GM21367 (cell line): ENCODE measurements around the gene GRIK5.

Source experiments
- ATAC-seq: cut with Tn5 transposase; IDR thresholded peaks from one replicate; pipeline ENCODE4 v1.9.1; 2021; ENCODE audit not compliant: unreplicated experiment

GRIK5 gene

GRCh38 chr19:42095142-42095813 lies 25.3 kb upstream of the GRIK5 start:
- no peak for ATAC-seq

- no peak for ATAC-seq
Observed at GRCh38 chr19:42093926-42094325, 23.9 kb upstream of the GRIK5 start.

DNA sequence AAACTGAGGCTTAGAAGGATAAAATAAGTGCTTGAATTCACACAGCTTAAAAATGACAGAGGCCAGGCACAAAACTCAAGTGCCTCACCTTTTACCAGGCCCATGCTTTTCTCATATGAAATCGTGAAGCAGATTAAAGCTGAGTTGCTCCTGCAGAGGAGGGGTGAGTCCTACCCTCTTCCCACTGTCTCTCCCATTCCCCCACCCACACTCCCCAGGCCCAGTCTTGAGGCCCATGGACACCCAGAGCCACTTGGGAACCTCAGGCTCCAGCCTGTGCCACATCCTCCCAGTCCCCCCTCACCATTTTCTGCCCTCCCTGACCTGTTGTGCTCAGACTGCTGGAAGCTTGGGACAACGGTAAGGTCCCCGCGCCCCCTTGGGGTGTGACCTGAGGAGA lies 23.5 kb upstream of the GRIK5 start:
- no peak for ATAC-seq

- ATAC-seq = no peak
Observed at GRCh38 chr19:42092350-42092749, 22.3 kb upstream of the GRIK5 start.

- no peak for ATAC-seq
Observed at GRCh38 chr19:42091742-42092141, 21.7 kb upstream of the GRIK5 start.

DNA sequence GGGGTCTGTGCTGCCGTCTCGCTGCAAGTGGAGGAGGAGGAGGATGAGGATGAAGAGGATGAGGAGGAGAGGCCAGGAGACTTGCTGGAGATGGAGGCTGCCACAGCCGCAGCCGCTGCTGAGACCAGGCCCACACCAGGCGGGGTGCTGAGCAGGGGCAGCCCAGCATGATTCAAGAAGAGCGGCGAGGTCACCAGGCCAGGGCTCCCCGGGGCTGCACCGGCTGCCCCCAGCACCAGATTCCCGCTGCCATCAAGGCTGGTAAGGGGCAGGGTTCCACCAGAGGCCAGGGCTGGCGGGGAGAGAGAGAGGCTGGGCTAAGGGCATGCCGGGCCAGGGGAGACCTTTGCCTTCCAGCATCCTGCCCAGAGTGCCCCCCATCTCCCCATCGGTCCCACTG lies 21.3 kb upstream of the GRIK5 start:
- no peak for ATAC-seq

DNA sequence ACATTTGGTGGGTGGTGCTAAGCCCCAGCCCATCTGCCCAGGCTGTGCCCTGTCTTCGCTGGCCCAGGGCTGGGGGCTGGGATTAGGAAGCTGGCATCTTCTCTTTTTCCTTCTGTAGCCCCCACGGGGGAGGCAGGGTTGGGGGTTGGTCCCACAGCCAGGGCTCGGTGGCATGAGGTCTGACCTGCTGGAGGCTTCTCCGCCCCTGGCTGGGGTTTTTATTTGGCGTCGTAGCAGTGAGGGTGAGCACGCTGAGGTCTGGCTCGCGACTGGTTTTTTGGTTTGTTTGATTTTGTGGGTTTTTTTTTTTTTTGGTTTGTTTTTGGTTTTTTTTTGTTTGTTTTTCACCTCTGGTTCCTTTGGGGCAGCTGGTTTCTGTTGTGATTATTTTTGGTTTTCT lies 20.7 kb upstream of the GRIK5 start:
- ATAC-seq = no peak

DNA sequence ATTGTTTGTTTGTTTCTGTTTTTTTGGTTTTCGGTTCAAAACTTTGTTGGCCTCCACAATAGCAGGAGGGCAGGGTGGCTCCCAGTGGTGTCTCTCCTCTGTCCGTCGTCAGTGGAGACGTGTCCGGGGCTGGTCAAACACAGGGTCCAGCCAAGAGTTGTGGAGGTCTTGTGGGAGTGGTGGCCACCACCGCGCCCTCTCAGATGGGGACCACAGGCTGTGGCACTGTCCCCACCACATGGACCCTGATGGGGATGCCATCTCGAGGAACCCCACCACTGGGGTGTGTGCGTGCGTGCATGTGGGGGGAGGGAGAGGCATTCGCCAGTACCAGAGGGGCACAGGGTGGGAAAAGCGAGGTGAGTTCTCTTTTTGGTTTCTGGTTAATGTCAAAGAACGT lies 19.8 kb upstream of the GRIK5 start:
- ATAC-seq = no peak

- no peak for ATAC-seq
Observed at GRCh38 chr19:42089191-42089750, 19.3 kb upstream of the GRIK5 start.

GRCh38 chr19:42088471-42089190 lies 18.6 kb upstream of the GRIK5 start:
- no peak for ATAC-seq

DNA sequence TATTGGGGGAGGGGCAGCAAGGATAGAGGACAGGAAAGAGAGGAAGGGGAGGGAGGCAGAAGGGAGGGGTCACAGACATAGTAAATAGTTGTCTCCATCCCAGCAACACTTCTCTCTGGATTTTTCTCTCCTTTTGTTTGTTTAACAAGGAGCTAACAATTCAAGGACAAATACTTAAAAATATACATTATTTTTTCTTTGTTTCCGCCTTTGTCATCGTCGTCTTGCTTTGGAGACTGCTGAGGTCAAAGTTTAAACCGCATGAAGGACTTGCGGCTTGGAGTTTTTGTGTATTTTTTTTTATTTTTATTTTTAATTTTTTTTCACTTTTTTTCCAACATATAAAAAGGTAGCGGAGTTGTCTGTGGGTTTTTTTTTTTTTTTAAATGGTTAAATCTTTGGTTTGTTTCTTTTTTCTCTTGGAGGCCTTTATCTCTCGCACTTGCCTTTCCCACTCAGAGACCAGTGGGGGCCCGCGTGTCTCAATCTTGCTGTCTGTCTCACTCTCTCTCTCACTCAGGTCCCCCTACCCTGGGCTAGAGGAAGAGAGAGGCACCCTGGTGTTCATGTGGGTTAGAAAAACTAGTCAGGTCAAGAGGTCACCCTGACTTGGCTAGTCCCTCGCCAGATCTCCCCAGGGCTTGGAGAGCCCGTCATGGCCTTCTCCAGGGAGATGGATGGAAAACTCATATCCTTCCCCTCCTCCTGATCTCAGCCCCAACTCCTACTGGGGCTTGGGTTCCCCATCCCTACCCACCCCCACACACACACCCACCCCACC lies 17.0 kb upstream of the GRIK5 start:
- ATAC-seq = no peak

GRCh38 chr19:42086188-42086736 lies 16.3 kb upstream of the GRIK5 start:
- ATAC-seq = no peak

DNA sequence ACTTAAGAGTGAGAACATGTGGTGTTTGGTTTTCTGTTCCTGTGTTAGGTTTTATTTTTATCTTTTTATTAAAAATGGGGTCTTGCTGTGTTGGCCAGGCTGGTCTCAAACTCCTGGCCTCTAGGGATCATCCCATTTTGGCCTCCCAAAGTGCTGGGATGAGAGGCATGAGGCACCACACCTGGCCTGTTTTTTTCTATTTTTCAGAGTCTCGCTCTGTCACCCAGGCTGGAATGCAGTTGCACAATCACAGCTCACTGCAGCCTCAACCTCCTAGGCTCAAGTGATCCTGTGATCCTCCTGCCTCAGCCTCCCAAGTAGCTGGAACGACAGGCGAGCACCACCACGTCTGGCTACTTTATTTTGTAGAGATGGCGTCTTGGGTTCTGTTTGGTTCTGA lies 13.5 kb upstream of the GRIK5 start:
- ATAC-seq = no peak

DNA sequence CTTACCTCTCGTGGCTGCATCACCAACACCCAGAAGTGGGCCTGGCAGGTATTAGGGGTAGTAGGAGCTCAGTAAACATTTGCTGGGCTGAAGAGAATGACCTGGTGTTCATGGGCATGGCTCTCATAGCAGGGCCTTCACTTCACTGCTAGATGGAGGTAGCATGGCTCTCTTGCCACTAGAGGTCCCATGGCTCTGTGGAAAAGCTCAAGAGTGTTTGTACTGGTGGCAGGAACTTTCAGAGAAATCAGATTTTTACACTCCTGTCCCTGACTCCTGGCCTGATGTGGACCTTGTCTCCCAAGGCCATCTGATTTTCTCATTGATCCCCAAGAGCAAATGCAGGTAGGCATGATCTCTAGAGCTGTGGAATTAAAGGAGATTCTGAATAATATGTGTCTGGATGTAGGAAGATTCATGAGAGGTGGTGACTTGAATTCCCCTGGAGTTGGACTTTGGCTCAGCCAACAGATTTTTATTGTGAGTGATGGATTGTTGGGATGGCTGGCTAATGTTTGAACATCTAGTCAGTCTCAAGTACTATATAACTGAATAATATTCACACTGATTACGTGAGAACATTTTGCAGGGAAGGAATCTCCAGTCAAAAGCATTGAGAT lies 11.7 kb upstream of the GRIK5 start:
- ATAC-seq = no peak

GRCh38 chr19:42080764-42081375 lies 10.9 kb upstream of the GRIK5 start:
- ATAC-seq = no peak

DNA sequence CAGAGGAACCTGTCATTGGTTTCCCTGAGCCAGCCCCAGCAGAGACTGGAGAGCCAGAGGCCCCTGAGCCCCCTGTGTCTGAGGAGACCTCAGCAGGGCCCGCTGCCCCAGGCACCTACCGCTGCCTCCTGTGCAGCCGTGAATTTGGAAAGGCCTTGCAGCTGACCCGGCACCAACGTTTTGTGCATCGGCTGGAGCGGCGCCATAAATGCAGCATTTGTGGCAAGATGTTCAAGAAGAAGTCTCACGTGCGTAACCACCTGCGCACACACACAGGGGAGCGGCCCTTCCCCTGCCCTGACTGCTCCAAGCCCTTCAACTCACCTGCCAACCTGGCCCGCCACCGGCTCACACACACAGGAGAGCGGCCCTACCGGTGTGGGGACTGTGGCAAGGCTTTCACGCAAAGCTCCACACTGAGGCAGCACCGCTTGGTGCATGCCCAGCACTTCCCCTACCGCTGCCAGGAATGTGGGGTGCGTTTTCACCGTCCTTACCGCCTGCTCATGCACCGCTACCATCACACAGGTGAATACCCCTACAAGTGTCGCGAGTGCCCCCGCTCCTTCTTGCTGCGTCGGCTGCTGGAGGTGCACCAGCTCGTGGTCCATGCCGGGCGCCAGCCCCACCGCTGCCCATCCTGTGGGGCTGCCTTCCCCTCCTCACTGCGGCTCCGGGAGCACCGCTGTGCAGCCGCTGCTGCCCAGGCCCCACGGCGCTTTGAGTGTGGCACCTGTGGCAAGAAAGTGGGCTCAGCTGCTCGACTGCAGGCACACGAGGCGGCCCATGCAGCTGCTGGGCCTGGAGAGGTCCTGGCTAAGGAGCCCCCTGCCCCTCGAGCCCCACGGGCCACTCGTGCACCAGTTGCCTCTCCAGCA lies 10.1 kb upstream of the GRIK5 start:
- ATAC-seq = no peak

- no peak for ATAC-seq
Observed at GRCh38 chr19:42079276-42079669, 9.3 kb upstream of the GRIK5 start.

DNA sequence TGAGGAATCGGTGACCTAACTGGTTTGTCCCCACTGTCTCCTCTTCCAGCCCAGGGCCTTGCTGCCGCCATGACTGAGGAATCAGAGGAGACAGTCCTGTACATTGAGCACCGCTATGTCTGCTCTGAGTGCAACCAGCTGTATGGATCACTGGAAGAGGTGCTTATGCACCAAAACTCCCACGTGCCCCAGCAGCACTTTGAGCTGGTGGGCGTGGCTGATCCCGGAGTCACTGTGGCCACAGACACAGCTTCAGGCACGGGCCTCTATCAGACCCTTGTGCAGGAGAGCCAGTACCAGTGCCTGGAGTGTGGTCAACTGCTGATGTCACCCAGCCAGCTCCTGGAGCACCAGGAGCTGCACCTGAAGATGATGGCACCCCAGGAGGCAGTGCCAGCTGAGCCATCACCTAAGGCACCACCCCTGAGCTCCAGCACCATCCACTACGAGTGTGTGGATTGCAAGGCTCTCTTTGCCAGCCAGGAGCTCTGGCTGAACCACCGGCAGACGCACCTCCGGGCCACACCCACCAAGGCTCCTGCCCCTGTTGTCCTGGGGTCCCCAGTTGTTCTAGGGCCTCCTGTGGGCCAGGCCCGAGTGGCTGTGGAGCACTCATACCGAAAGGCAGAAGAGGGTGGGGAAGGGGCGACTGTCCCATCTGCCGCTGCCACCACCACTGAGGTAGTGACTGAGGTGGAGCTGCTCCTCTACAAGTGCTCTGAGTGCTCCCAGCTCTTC lies 8.7 kb upstream of the GRIK5 start:
- no peak for ATAC-seq

GRCh38 chr19:42078058-42078457 lies 8.1 kb upstream of the GRIK5 start:
- no peak for ATAC-seq
